HFF-Myc (cell line): ENCODE measurements around the gene NUP93.
"Not testable (repeated sequence)": the region's sequence is repeated elsewhere in the genome, so short reads cannot be mapped to it uniquely, and the experiment has no call there.

Source experiments
- DNase-seq: peaks from one replicate; pipeline ENCODE4 v3.0.0-alpha.2; 2011; ENCODE audit warnings: low read depth; ENCODE audit errors: extremely low read depth
- H3K4me3 ChIP-seq: replicated peaks from 2 replicates; pipeline ENCODE4 v1.5.1; 2011; ENCODE audit warnings: low read depth, mild to moderate bottlenecking, control low read depth, low read length
- TF ChIP-seq, protein P1 (sequence below): IDR thresholded peaks from 2 replicates; pipeline ENCODE4 v1.5.1; 2012; ENCODE audit warnings: mild to moderate bottlenecking, low read depth, low read length, control low read depth; ENCODE audit errors: missing control alignments

NUP93 gene

DNA sequence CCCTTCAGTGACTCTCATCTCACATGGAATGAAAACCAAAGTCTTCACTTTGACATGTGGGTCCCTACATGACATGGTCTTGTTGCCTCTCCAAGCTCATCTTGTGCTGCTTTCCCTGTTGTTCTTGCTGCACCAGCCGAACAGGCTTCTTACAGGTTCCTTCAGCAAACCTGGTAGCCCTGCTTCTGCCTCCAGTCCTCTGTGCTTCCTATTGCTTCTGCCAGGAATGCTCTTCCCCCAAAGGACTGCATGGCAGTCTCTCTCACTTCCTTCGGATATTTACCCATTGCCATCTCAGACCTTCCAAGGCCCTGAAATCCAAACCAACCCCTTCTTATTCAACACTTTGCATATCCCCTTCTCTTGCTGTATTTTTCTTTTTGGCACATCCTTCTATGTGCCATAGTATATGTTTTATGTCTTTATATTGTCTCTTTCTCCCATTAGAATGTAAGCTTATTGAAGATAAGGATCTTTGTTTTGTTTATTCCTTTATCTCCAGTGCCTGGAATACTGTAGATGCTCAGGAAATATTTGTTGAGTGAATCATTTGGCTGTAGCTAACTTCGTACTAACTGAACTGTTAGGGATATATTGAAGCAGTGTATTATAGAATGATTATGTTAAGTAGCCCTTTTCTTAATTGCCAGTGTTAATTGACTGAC is 77.2 kb downstream of the NUP93 start:
- no peak overlapping the region for H3K4me3 ChIP-seq
- DNase-seq = no peak
- TF ChIP-seq, protein P1, sequence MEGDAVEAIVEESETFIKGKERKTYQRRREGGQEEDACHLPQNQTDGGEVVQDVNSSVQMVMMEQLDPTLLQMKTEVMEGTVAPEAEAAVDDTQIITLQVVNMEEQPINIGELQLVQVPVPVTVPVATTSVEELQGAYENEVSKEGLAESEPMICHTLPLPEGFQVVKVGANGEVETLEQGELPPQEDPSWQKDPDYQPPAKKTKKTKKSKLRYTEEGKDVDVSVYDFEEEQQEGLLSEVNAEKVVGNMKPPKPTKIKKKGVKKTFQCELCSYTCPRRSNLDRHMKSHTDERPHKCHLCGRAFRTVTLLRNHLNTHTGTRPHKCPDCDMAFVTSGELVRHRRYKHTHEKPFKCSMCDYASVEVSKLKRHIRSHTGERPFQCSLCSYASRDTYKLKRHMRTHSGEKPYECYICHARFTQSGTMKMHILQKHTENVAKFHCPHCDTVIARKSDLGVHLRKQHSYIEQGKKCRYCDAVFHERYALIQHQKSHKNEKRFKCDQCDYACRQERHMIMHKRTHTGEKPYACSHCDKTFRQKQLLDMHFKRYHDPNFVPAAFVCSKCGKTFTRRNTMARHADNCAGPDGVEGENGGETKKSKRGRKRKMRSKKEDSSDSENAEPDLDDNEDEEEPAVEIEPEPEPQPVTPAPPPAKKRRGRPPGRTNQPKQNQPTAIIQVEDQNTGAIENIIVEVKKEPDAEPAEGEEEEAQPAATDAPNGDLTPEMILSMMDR = no peak

DNA sequence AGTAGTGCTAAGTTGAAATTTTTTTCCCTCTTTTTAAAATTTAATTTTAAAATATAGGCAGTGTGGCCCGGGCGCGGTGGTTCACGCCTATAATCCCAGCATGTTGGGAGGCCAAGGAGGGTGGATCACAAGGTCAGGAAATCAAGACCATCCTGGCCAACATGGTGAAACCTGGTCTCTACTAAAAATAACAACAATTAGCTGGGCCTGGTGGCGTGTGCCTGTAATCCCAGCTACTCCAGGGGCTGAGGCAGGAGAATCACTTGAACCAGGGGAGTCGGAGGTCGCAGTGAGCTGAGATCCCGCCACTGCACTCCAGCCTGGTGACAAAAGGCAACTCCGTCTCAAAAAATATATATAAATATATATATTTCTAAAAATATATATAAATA is 77.7 kb downstream of the NUP93 start:
- not testable (repeated sequence) for H3K4me3 ChIP-seq

DNA sequence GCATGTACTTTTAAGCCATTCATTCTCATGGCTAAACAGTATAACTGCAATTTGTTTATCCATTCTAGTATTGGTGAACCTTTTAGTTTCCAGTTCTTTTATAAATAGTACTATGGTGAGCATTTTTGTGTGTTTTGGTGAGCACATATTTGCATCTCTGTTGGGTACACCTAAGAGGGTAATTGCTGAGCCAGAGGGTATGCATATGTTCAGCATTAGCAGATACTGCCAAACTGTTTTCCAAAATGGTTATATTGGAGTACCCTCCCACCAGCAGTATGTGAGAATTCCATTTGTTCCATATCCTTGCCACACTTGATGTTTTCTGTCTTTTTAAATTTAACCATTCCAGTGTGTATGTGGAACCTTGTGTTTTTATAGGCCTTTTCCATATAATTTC is 81.0 kb downstream of the NUP93 start:
- no peak overlapping the region for H3K4me3 ChIP-seq

More for the DNA sequence above, 77.7 kb downstream of the NUP93 start:
- not testable (repeated sequence) for DNase-seq

DNA sequence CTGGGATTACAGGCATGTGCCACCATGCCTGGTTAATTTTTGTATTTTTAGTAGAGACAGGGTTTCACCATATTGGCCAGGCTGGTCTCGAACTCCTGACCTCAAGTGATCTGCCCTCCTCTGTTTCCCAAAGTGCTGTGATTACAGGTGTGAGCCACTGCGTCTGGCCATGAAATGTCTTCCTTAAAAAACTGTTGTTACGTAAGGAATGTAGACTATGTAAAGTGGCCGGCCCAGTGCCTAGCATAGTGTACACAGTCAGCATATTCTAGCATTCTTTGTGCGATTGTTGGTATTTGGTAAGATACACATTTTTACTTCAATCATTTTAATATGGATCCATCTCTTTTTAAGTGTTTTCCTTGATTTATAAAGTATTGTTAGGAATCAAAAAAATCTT is 81.7 kb downstream of the NUP93 start:
- H3K4me3 ChIP-seq, DNase-seq: not testable (repeated sequence)

More for the DNA sequence above, 81.0 kb downstream of the NUP93 start:
- TF ChIP-seq, protein P1 = no peak
- DNase-seq = no peak

DNA sequence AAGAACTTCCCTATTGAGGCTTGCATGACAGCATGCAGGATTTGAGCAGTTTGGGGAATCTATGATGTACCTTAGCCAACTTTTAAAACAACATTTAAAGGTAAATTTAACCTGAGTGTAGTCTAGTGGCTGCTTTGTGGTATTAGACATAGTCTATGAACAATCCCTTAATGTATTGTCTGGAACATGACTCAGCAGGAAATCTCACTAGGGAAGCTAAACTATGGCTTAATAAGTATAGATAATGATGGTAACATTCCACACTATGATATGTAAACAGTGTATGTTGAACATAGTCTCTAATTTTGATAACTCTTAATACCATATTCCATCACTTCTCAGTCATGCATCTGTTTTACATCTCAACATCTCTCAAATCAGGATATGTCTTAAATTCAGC is 83.0 kb downstream of the NUP93 start:
- no peak overlapping the region for H3K4me3 ChIP-seq
- no peak for DNase-seq
- TF ChIP-seq, protein P1 = no peak

DNA sequence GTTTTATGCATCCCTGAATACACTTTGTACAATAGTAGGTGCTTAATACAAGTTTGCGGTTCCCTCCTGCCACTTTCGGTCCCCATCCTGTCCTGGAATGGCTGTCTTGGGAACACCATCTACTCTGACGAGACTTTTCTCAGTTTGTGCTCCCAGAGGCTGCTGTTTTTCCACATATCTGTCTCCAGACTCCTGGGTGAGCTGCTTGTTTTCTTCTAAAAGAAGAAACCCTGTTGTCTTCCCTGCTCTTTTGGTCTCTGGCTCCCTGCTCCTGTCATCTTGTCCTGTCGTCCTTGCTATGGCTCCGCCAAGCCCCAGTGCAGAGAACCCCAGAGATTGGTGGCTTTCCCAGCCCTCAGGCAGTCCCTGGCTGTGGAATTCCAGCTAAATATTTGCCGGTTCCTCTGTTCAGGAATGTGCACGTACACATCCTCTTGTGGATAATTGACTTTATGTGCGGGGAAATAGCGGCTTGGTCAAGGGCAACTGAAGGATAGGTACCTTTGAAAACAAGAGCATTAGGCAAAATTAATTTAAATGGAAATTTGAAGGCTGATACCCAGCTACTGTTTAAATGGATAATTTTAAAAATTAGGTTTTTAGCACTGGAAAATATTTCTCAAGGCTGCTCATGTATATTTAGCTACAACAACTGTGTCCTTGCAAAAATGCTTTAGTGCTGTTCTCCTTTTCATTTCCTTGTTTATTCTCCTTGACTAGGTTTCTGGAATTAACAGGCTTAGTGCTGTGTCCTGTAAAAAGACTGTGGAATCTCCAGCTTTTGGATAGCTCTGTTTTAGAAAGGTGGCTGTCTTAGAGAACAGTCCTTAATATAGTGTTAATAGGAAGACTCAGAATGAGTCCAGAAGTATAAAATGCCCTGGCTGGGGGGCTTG is 84.9 kb downstream of the NUP93 start:
- no peak overlapping the region for H3K4me3 ChIP-seq
- no peak for DNase-seq
- TF ChIP-seq, protein P1 = no peak

DNA sequence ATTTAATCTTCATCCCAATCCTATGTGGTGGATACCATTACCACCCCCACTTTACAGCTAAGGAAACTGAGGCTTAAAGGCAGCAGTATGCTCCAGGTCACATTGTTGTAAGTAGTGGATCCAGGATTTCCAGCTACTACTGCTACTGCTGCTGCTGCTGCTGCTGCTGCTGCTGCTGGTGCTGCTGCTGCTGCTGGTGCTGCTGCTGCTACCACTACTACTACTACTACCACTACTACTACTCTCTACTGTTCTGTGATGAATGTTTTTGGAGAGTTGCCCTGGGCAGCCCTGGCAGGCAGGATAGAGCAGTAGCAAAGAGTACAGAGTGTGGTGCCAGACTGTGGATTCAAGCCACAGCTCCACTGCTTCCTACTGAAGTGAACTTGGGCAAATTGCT is 85.8 kb downstream of the NUP93 start:
- H3K4me3 ChIP-seq = no peak overlapping the region
- TF ChIP-seq, protein P1 = no peak
- no peak for DNase-seq
